ENCODE measurements around the gene KLK8. TPM values are rescaled to one million over a fixed set of nuclear protein-coding genes. Genes with fewer than 3 reads are reported as not detected.

KLK8 gene
- total RNA-seq, 1 donor from 2014 or later, result not detected

GRCh38 chr19:50983625-50984292 is 17.6 kb downstream of the KLK8 start, which contains the start of gene KLK7:
Gene KLK7, minus strand, starts transcription at chr19:50983917. Its CDS starts 1,518 bp downstream, at chr19:50982399.
- Mint-ChIP-seq H3K36me3 (ENCODE audit: low read depth) (no peaks in the 10 kb centered on the region), H3K4me1 (peaks cover 8% of the 10 kb centered on the region), H3K4me3 (no peak within 1 kb of the TSS), H3K27me3 (ENCODE audit: low read depth) (peaks cover 58% of the 10 kb centered on the region), H3K9me3 (peaks cover 3% of the 10 kb centered on the region), H3K27ac (ENCODE audit: unreplicated experiment) (no peak within 1 kb of the TSS)
- DNase-seq (ENCODE audit: low read depth, low spot score), result no peak
- TF ChIP-seq CTCF (conservative IDR thresholded peaks at IDR 0.05), result no peak

GRCh38 chr19:50982186-50982585 is 19.2 kb downstream of the KLK8 start:
- no peak overlapping the region for H3K4me3 Mint-ChIP-seq
- H3K27ac Mint-ChIP-seq (ENCODE audit: unreplicated experiment), result no peak overlapping the region
- peaks cover 48% of the 10 kb centered on the region for H3K27me3 Mint-ChIP-seq (ENCODE audit: low read depth)
- no peak for TF ChIP-seq CTCF (conservative IDR thresholded peaks at IDR 0.05)
- H3K9me3 Mint-ChIP-seq, result peaks cover 5% of the 10 kb centered on the region
- DNase-seq (ENCODE audit: low read depth, low spot score), result no peak
- peaks cover 13% of the 10 kb centered on the region for H3K4me1 Mint-ChIP-seq
- H3K36me3 Mint-ChIP-seq (ENCODE audit: low read depth), result no peaks in the 10 kb centered on the region

- no peak for TF ChIP-seq CTCF (conservative IDR thresholded peaks at IDR 0.05)
- Mint-ChIP-seq H3K4me1 (peaks cover 13% of the 10 kb centered on the region), H3K27me3 (ENCODE audit: low read depth) (peaks cover 44% of the 10 kb centered on the region), H3K27ac (ENCODE audit: unreplicated experiment) (no peak overlapping the region), H3K4me3 (no peak overlapping the region), H3K9me3 (peaks cover 6% of the 10 kb centered on the region), H3K36me3 (ENCODE audit: low read depth) (no peaks in the 10 kb centered on the region)
- DNase-seq (ENCODE audit: low read depth, low spot score), result no peak
Measured at GRCh38 chr19:50981587-50982146, 19.7 kb downstream of the KLK8 start.

- H3K4me3 Mint-ChIP-seq, result no peak overlapping the region
- no peak for TF ChIP-seq CTCF (conservative IDR thresholded peaks at IDR 0.05)
- peaks cover 6% of the 10 kb centered on the region for H3K9me3 Mint-ChIP-seq
- H3K4me1 Mint-ChIP-seq, result peaks cover 13% of the 10 kb centered on the region
- no peak overlapping the region for H3K27ac Mint-ChIP-seq (ENCODE audit: unreplicated experiment)
- no peak for DNase-seq (ENCODE audit: low read depth, low spot score)
- H3K36me3 Mint-ChIP-seq (ENCODE audit: low read depth), result no peaks in the 10 kb centered on the region
- H3K27me3 Mint-ChIP-seq (ENCODE audit: low read depth), result peaks cover 39% of the 10 kb centered on the region
Measured at GRCh38 chr19:50980208-50980607, 21.2 kb downstream of the KLK8 start.

GRCh38 chr19:50979758-50980157 is 21.6 kb downstream of the KLK8 start:
- H3K9me3 Mint-ChIP-seq, result peaks cover 3% of the 10 kb centered on the region
- no peaks in the 10 kb centered on the region for H3K36me3 Mint-ChIP-seq (ENCODE audit: low read depth)
- peaks cover 34% of the 10 kb centered on the region for H3K27me3 Mint-ChIP-seq (ENCODE audit: low read depth)
- no peak overlapping the region for H3K4me3 Mint-ChIP-seq
- peak overlapping the region; percentile 12 for H3K27ac Mint-ChIP-seq (ENCODE audit: unreplicated experiment)
- no peak for TF ChIP-seq CTCF (conservative IDR thresholded peaks at IDR 0.05)
- H3K4me1 Mint-ChIP-seq, result peaks cover 13% of the 10 kb centered on the region
- no peak for DNase-seq (ENCODE audit: low read depth, low spot score)
